DOHH2 (cell line): ENCODE measurements around the gene KRTAP10-2.

Experiments
- H3F3A ChIP-seq: fragments of 200-600 bp; sonication (generic), shearing (Covaris generic); 2 replicates; pipeline ENCODE4 v1.6.0; 2016; ENCODE audit warnings: antibody characterized with exemption, mild to moderate bottlenecking; ENCODE audit not compliant: control insufficient read depth, insufficient read depth
- H3K27ac ChIP-seq: fragments of 200-600 bp; sonication (generic); 2 replicates; pipeline ENCODE4 v1.5.1; 2014; ENCODE audit warnings: low read depth, mild to moderate bottlenecking, low read length, moderate library complexity
- H3K27me3 ChIP-seq: fragments of 200-600 bp; sonication (generic); 2 replicates; pipeline ENCODE4 v1.6.1; 2014; ENCODE audit warnings: mild to moderate bottlenecking, low read length, mixed read lengths; ENCODE audit not compliant: control insufficient read depth
- H3K36me3 ChIP-seq: fragments of 200-600 bp; sonication (generic); 2 replicates; pipeline ENCODE4 v1.6.1; 2014; ENCODE audit warnings: mild to moderate bottlenecking, low read length, moderate library complexity, mixed read lengths; ENCODE audit not compliant: control insufficient read depth
- H3K4me1 ChIP-seq: fragments of 200-600 bp; sonication (generic); 2 replicates; pipeline ENCODE4 v1.6.1; 2014; ENCODE audit warnings: mild to moderate bottlenecking, low read length, mixed read lengths; ENCODE audit not compliant: control insufficient read depth
- H3K4me2 ChIP-seq: fragments of 200-600 bp; sonication (generic); 2 replicates; pipeline ENCODE4 v1.6.0; 2014; ENCODE audit warnings: mild to moderate bottlenecking, low read length, moderate library complexity
- H3K4me3 ChIP-seq: fragments of 200-600 bp; sonication (generic); 2 replicates; pipeline ENCODE4 v1.5.1; 2014; ENCODE audit warnings: mild to moderate bottlenecking, low read length, mixed read lengths
- H3K79me2 ChIP-seq: fragments of 200-600 bp; sonication (generic); 2 replicates; pipeline ENCODE4 v1.6.1; 2014; ENCODE audit warnings: mild to moderate bottlenecking, low read length, mixed read lengths; ENCODE audit not compliant: control insufficient read depth
- H3K9me2 ChIP-seq: fragments of 200-600 bp; sonication (generic); replicated peaks from 2 replicates; pipeline ENCODE4 v1.6.1; 2014; ENCODE audit warnings: mild to moderate bottlenecking, low read length, mixed read lengths; ENCODE audit not compliant: control insufficient read depth
- H3K9me3 ChIP-seq: fragments of 200-600 bp; sonication (generic); 2 replicates; pipeline ENCODE4 v1.6.1; 2014; ENCODE audit warnings: antibody characterized with exemption, low read length, mixed read lengths; ENCODE audit not compliant: control insufficient read depth, insufficient read depth
- H4K20me1 ChIP-seq: fragments of 200-600 bp; sonication (generic); 2 replicates; pipeline ENCODE4 v1.6.0; 2014; ENCODE audit warnings: low read depth, mild to moderate bottlenecking, antibody characterized with exemption, low read length, moderate library complexity; ENCODE audit not compliant: control insufficient read depth, insufficient read depth
- CTCF ChIP-seq: fragments of 200-600 bp; sonication (generic); IDR thresholded peaks from one replicate; pipeline ENCODE4 v1.5.1; 2014; ENCODE audit warnings: antibody characterized with exemption, mild to moderate bottlenecking, low read depth, low read length; ENCODE audit not compliant: poor library complexity, severe bottlenecking
- EZH2phosphoT487 ChIP-seq: fragments of 200-600 bp; sonication (generic); IDR thresholded peaks from 2 replicates; pipeline ENCODE4 v1.6.1; 2017; ENCODE audit warnings: borderline replicate concordance, mild to moderate bottlenecking, antibody characterized with exemption, low read length, moderate library complexity, mixed read lengths

KRTAP10-2 gene

DNA sequence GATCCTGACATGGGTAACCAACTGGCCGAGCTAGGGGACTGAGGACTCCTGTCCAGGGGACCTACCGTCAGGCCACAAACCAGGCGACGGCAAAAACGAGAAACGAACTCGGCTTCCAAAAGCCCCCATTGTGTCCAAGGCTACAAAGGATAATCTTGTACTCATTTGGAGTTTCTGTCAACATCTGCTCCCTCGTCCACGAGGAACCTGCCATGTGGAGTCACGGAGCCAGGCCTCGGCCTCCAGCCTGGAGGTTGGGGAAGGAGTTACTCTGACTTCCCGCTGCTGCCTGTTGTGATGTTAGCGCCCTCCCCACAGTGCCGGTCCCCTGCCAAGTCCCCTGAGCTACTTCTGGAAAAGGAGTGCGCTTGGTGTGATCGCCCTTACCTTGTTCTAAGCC is 18.6 kb downstream of the KRTAP10-2 start:
- Histone ChIP-seq H3K9me3 (no peaks in the 10 kb centered on the region), H3K79me2 (no peaks in the 10 kb centered on the region), H3K36me3 (no peaks in the 10 kb centered on the region), H3K4me2 (no peak overlapping the region), H3F3A (no peaks in the 10 kb centered on the region), H3K9me2 (no peaks in the 10 kb centered on the region), H3K4me3 (no peak overlapping the region), H3K27ac (no peak overlapping the region), H3K4me1 (no peaks in the 10 kb centered on the region), H3K27me3 (no peaks in the 10 kb centered on the region), H4K20me1 (no peaks in the 10 kb centered on the region)
- TF ChIP-seq EZH2phosphoT487 (no peak), CTCF (no peak)

DNA sequence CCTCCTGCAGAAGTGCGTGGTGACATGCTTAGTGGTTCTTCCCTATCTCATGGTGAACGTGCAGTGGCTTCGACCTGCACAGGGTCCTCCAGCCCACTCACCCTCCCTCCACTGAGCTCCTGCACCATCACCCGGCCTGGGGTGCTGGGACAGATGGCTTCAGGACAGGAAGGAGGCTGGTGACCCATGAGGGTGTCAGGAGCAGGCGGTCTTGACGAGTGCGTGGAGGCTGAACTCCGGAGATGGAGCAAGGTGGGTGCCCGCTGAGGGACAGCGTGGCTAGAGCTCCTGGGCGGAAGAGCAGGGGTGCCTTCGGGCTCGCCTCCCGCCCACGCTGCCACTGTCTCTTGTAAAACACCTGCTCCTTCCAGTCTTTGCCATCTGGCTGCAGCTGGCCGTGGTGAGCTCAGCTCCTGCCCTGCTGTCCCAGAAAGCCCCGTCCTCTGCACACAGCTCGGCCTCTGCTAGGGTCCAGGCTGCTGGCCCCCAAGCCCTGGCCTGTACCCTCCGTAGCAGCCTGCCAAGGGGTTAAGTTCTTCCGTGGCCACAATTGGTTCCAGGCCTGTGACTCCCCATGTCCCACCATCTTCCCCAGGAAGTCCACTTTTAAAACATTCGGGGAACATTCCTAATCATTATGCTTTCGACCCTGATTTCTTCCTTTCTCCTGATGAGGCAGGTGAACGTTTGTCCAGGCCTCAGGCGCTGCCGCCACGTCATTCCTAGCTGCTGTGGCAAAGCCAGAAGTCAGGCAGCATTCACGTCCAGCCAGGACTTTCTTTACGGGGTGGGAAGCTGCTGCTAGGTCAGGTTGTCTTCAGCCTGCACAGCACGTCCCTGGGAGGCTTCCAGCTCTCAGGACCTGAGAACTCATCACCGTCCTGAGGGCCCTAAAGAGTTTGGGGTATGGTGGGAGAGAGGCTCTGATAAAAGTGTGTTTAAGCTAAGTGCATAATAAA is 19.4 kb downstream of the KRTAP10-2 start:
- Histone ChIP-seq H3K27me3 (no peaks in the 10 kb centered on the region), H3K9me3 (no peaks in the 10 kb centered on the region), H3K9me2 (no peaks in the 10 kb centered on the region), H4K20me1 (no peaks in the 10 kb centered on the region), H3K4me2 (no peak overlapping the region), H3F3A (no peaks in the 10 kb centered on the region), H3K36me3 (no peaks in the 10 kb centered on the region), H3K4me1 (no peaks in the 10 kb centered on the region), H3K4me3 (no peak overlapping the region), H3K79me2 (no peaks in the 10 kb centered on the region), H3K27ac (no peak overlapping the region)
- TF ChIP-seq EZH2phosphoT487 (no peak), CTCF (no peak)

- no peaks in the 10 kb centered on the region for H3K27me3 ChIP-seq
- no peaks in the 10 kb centered on the region for H3K9me2 ChIP-seq
- no peak overlapping the region for H3K4me3 ChIP-seq
- H3K9me3 ChIP-seq: no peaks in the 10 kb centered on the region
- H3K4me1 ChIP-seq: no peaks in the 10 kb centered on the region
- no peaks in the 10 kb centered on the region for H3K36me3 ChIP-seq
- no peak overlapping the region for H3K4me2 ChIP-seq
- H3K27ac ChIP-seq: no peak overlapping the region
- H4K20me1 ChIP-seq: no peaks in the 10 kb centered on the region
- H3F3A ChIP-seq: no peaks in the 10 kb centered on the region
- TF ChIP-seq CTCF (no peak), EZH2phosphoT487 (no peak)
- no peaks in the 10 kb centered on the region for H3K79me2 ChIP-seq
These were observed 20.3 kb downstream of the KRTAP10-2 start for GRCh38 chr21:44530903-44531605.
